GM21528 (cell line): ENCODE measurements around the gene ADIPOR2.
"Not testable (repeated sequence)": the region's sequence is repeated elsewhere in the genome, so short reads cannot be mapped to it uniquely, and the experiment has no call there.

Experiments
- ATAC-seq: cut with Tn5 transposase; IDR thresholded peaks from one replicate; pipeline ENCODE4 v1.9.1; 2021; ENCODE audit warnings: mild to moderate bottlenecking, moderate library complexity; ENCODE audit not compliant: unreplicated experiment, low FRiP score

The ADIPOR2 gene

GRCh38 chr12:1702713-1703112 lies 11.8 kb downstream of the ADIPOR2 start:
- ATAC-seq: no peak

- ATAC-seq: no peak
These were observed 13.2 kb downstream of the ADIPOR2 start for GRCh38 chr12:1703771-1704722.

- ATAC-seq: no peak
These were observed 15.1 kb downstream of the ADIPOR2 start for GRCh38 chr12:1705774-1706631.

- ATAC-seq: no peak
These were observed 15.7 kb downstream of the ADIPOR2 start for GRCh38 chr12:1706632-1706980.

GRCh38 chr12:1707051-1707450 lies 16.2 kb downstream of the ADIPOR2 start:
- ATAC-seq: no peak

GRCh38 chr12:1709968-1710367 lies 19.1 kb downstream of the ADIPOR2 start:
- not testable (repeated sequence) for ATAC-seq

- not testable (repeated sequence) for ATAC-seq
These were observed 20.0 kb downstream of the ADIPOR2 start for GRCh38 chr12:1710870-1711269.

- not testable (repeated sequence) for ATAC-seq
These were observed 20.8 kb downstream of the ADIPOR2 start for GRCh38 chr12:1711536-1712211.

GRCh38 chr12:1712305-1712704 lies 21.4 kb downstream of the ADIPOR2 start:
- not testable (repeated sequence) for ATAC-seq

- not testable (repeated sequence) for ATAC-seq
These were observed 22.0 kb downstream of the ADIPOR2 start for GRCh38 chr12:1712852-1713251.

- ATAC-seq: not testable (repeated sequence)
These were observed 23.0 kb downstream of the ADIPOR2 start for GRCh38 chr12:1713783-1714348.

- not testable (repeated sequence) for ATAC-seq
These were observed 24.6 kb downstream of the ADIPOR2 start for GRCh38 chr12:1715459-1715858.

- no peak for ATAC-seq
These were observed 25.5 kb downstream of the ADIPOR2 start for GRCh38 chr12:1716215-1716862.

- no peak for ATAC-seq
These were observed 26.0 kb downstream of the ADIPOR2 start for GRCh38 chr12:1716911-1717310.

- ATAC-seq: no peak
These were observed 28.3 kb downstream of the ADIPOR2 start for GRCh38 chr12:1719139-1719538.

GRCh38 chr12:1720494-1720893 lies 29.6 kb downstream of the ADIPOR2 start:
- no peak for ATAC-seq

- ATAC-seq: no peak
These were observed 32.9 kb downstream of the ADIPOR2 start for GRCh38 chr12:1723721-1724120.

GRCh38 chr12:1724250-1724649 lies 33.4 kb downstream of the ADIPOR2 start:
- ATAC-seq: no peak

- no peak for ATAC-seq
These were observed 35.9 kb downstream of the ADIPOR2 start for GRCh38 chr12:1726753-1727152.

- ATAC-seq: no peak
These were observed 38.0 kb downstream of the ADIPOR2 start for GRCh38 chr12:1728824-1729223.
